ENCODE measurements around the gene ZNF639.
"Not testable (repeated sequence)": the region's sequence is repeated elsewhere in the genome, so short reads cannot be mapped to it uniquely, and the experiment has no call there.

Gene ZNF639, protein sequence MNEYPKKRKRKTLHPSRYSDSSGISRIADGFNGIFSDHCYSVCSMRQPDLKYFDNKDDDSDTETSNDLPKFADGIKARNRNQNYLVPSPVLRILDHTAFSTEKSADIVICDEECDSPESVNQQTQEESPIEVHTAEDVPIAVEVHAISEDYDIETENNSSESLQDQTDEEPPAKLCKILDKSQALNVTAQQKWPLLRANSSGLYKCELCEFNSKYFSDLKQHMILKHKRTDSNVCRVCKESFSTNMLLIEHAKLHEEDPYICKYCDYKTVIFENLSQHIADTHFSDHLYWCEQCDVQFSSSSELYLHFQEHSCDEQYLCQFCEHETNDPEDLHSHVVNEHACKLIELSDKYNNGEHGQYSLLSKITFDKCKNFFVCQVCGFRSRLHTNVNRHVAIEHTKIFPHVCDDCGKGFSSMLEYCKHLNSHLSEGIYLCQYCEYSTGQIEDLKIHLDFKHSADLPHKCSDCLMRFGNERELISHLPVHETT

GRCh38 chr3:179322286-179323196 is at the start of gene ZNF639:
Gene ZNF639, plus strand, starts transcription at chr3:179323031. Its CDS starts 5,263 bp downstream, at chr3:179328294.
- DNase-seq (ENCODE audit: low read depth in 2 of 2): peak; percentile 66 to 85

DNA sequence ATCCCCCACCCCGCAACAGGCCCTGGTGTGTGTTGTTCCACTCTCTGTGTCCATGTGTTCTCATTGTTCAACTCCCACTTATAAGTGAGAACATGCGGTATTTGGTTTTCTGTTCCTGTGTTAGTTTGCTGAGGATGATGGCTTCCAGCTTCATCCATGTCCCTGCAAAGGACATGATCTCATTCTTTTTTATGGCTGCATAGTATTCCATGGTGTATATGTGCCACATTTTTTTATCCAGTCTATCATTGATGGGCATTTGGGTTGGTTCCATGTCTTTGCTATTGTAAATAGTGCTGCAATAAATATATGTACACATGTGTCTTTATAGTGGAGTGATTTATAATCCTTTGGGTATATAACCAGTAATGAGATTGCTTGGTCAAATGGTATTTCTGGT is 48.4 kb upstream of the ZNF639 start:
- DNase-seq (ENCODE audit: low read depth in 2 of 2): not testable (repeated sequence)

DNA sequence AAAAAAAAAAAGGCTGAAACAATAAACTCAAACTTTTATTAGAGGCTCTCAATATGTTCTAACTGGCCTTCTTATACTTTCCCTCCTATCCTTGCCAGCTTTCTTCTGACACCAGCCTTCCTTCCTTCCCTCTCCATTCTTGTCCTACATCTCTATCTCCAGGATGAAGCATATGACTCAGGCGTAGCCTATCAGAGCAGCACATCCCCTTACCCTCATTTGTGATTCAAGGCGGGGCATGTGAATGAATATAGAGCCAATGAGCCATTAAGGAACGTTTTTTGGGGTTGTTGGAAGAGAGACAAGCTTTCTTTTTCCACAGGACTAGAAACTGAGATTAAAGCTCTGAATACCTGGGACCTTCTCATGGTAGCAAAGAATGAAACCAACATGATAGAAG is 46.8 kb upstream of the ZNF639 start:
- no peak for DNase-seq (ENCODE audit: low read depth in 2 of 2)

DNA sequence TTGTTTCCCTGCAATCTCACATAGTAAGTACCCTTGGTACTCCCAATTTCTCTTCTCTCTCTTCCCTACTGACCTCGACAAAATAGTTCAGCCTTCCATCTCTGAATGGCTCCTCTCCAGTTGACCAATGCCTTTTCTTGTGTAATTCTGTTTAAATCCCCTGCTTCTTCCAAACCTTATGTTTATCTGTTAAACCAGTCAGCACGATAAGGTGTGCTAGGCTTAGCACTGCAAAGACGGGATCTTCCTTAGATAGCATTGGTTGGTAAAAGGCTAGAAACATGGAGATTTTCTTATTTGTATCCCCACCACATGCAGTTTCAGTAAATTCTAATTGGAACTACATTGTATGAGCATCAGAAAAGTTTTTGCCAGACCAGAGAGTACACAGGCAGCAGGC is 46.1 kb upstream of the ZNF639 start:
- DNase-seq (ENCODE audit: low read depth in 2 of 2): no peak

DNA sequence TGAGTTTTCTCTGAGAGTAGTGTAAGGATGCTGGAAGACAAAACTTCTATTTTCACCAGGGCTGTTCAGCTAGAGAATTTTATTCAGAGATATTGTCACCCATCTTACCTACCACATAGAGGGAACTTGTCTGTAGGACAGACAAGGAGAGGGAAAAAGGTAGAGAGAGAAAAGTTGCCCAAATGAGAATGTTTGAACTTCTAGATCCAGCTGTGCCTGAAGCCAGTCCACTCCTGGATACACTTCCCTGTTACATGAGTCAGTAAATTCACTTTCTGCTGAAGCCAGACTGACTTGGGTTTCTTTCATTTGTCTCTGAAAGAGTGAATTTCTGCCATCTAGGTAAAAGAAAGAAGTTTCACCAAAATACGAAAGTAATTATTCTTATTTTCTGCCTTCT is 44.7 kb upstream of the ZNF639 start:
- no peak for DNase-seq (ENCODE audit: low read depth in 2 of 2)

DNA sequence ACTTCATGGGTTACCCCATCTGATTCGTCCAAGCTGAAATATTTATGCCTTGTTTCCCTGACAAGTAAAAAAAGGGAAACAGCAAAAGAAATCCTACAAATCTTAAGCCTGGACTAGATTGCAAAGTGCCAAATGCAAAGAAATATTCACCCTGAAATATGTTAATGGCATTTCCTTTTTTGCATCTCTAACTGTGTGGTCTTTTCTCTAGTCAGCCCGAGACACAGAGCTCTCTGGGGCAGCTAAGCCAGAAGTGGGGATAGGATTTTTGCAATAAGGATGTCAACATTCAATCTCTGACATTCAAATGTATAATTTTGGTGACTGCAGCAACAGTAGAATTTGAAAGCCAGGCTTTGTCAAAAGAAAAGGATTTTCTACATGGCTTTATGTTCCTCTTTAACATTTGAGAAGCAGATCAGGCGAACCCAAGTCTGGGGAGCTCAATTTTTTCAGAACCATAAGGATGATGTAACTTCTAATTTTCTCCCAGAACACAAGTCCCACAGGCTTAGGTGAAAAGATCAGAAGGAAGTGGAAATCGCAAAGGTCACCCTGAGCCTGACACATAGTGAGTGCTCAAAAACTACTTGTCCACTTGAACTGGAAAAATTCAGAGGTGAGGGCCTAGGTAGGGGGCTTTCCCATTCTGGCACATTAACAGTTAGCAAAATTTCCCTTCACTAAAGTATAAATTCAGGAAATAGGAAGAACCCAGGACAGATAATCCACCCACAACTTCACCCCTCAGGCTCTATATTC is 43.7 kb upstream of the ZNF639 start:
- DNase-seq (ENCODE audit: low read depth in 2 of 2): no peak

- no peak for DNase-seq (ENCODE audit: low read depth in 2 of 2)
These were observed 43.0 kb upstream of the ZNF639 start for GRCh38 chr3:179279837-179280236.

GRCh38 chr3:179281825-179282224 is 41.0 kb upstream of the ZNF639 start:
- no peak for DNase-seq (ENCODE audit: low read depth in 2 of 2)

DNA sequence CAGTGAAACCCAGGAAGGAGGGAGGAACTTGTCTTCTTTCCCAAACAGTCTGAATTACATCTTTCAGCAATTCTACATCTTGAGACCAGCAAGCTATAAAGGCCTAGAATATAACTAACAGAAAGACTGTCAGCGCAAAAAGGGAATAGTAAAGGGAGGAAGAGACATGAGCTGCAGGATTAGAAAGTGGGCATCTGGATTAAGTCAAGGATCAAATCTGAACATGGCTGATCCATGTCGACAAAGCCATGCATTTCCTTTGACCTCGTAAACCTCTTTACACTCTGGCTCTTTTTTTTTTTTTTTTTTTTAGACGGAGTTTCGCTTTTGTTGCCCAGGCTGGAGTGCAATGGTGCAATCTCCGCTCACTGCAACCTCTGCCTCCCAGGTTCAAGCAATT is 36.5 kb upstream of the ZNF639 start:
- no peak for DNase-seq (ENCODE audit: low read depth in 2 of 2)

DNA sequence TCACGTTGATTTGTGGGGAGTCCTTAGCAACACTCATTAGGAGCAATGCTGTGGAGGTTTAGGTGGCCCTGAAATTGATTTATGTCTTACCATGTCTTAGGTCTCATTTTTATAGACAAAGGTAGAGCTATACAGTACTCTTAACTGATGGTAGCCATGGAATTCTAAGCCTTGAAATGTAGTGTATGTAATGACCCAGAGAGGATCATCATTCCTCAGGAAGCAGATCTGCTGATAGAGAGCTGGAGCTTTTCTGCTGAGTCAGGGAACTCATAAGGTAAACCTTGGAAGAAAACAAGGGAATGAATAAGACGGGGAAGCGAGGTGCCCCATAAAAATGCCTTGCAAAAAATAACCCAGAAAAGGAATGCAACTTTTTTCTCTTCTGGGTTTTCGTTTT is 34.0 kb upstream of the ZNF639 start:
- no peak for DNase-seq (ENCODE audit: low read depth in 2 of 2)

DNA sequence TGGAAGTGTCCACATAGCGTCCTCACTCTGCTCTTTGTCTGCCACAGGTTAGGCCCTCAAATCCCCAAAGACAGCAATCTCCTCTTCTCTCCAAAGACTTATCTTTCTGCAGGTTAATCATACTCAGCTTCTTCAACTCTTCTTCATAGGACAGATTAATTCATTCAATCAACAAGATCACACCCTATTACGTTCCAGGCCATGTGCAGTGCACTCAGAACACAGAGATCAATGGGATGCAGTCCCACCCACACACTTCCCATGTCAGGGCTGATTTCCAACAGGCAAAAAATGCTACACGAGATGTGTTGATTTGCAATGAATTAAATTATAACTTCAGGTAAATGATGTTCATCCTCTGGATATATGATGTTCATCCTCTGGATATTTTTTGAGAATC is 33.5 kb upstream of the ZNF639 start:
- DNase-seq (ENCODE audit: low read depth in 2 of 2): no peak

DNA sequence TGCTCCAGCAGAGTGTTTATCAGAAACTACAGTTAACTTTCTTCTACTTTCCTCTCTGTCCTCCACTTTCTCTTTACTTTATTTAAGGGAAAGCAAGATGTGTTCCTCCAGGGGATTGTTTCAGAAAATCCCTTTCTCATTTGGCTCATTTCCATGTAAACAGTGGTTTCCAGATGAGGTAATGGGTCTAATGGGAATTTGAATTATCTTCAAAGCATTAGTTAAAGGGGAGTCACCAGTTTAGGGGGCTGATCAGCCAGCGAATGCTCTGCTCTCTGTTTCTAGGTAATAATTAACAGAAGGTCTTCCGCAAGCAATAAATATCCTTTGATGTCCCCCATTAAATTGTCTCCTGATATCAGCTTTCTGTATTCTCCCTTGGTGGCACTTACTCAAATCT is 30.4 kb upstream of the ZNF639 start:
- DNase-seq (ENCODE audit: low read depth in 2 of 2): no peak

DNA sequence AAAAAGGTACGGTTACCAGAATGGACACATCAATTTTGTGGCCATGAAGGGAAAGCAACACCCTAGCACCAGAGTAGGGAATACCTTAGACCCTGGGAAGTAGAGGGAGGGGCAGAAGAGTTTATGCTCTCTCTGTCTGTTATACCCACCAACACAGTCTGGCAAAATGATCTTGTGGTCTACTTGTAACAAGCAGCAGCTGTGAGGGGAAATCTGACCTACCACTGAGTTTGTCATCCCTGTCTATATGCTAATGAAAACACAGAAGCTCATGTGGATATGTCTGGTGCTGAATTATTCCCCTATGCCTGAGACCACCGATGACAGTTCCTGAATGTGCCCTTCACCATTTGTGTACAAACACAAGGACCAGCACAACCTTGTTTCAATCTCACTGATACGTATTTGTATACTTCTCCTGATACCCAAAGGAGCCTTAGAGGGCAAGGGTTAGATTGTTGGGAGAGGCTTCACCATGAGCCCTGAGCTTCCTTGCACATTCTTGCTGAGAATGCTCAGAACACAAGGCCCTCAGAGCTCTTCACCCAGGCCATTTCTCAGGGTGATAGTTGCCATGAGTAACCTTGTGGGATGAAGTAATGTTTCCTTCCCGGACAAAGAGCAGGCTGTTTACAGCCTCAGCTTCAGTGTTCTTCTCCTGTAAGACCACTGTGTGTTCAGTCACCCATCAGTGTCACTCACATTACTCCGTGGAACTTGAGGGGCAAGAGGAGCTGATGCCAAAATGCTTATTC is 24.7 kb upstream of the ZNF639 start:
- DNase-seq (ENCODE audit: low read depth in 2 of 2): no peak

DNA sequence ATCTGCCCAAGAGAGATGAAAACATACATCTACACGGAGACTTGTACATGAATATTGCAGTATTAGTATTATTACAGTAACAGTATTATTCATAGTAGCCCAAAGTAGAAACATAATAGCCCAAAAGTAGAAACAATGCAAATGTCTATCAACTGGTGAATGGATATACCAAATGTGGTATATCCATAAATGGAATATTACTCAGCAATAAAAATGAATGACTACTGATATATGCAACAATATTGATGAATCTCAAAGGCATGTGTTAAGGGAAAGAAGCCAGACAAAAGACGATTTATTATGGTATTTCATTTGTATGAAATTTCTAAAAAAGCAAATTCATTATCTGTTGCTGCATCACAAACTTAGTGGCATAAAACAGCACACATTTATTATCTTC is 23.5 kb upstream of the ZNF639 start:
- DNase-seq (ENCODE audit: low read depth in 2 of 2): no peak

GRCh38 chr3:179299999-179300613 is 22.7 kb upstream of the ZNF639 start:
- no peak for DNase-seq (ENCODE audit: low read depth in 2 of 2)

DNA sequence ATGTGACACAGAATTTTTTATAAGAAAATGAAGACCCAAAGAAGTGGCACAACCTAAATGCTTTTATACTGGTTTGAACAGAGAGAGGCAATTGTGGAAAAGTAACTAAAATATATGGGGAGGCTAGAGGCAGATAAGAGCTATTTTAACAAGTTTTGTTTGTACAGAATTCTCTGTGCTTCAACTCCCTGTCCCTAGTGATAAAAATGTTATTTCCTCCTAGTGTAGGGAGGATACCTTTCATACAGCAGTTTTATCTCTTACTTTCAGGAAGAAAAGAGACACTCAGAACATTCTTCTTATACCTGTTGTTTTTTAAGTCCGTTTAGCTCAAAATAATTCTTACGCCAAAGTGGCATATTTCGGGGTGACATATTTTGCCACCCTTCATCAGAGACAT is 21.2 kb upstream of the ZNF639 start:
- DNase-seq (ENCODE audit: low read depth in 2 of 2): no peak

GRCh38 chr3:179302111-179302510 is 20.7 kb upstream of the ZNF639 start:
- DNase-seq (ENCODE audit: low read depth in 2 of 2): no peak

DNA sequence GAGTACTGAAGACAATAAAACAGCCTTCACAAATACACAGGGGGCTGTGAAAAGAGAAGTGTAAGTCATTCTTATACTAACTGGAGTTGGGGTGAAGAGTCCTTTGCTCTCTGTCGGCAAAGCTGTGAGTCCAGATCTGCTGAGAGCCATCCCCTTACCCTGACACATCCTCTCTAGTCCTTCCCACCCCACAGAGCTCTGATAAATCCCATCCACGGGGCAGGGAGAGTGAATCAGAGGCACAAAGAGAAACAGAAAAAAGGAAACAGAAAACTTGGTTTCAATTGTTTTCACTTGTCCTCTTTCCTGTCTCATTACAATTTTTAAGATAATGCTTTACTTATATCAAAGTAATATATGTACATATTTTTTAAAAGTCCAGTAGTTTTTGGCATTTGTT is 18.2 kb upstream of the ZNF639 start:
- DNase-seq (ENCODE audit: low read depth in 2 of 2): no peak

DNA sequence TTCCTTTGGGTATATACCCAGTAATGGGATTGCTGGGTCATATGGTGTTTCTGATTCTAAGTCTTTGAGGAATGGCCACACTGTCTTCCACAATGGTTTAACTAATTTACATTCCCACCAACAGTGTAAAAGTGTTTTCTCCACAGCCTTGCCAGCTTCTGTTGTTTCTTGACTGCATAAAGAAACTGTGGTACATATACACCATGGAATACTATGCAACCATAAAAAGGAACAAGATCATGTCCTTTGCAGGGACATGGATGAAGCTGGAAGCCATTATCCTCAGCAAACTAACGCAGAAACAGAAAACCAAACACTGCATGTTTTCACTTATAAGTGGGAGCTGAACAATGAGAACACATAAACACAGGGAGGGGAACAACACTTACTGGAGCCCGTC is 15.5 kb upstream of the ZNF639 start:
- not testable (repeated sequence) for DNase-seq (ENCODE audit: low read depth in 2 of 2)

DNA sequence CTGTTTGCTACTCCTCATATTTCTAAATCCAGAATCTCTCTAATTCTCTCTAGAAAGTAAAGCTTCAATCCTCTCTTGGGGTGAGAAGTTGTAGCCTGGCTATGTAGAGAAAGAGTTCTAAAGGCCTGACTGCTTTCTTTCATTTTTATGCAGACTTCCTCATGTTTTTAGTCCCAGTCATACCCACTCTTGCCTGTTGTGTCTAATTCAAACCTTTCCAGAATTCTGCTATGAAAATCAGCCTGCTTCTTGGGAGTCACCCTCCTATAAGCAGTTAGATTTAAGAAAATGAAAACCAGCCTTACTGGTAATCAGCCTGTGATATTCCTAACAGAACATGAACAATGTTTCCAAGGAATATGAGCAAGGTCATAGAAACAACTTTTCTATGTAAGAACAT is 14.8 kb upstream of the ZNF639 start:
- no peak for DNase-seq (ENCODE audit: low read depth in 2 of 2)
